Astrocyte (in vitro differentiated cells and primary cell): ENCODE measurements around the gene PPM1A. TPM values are rescaled to one million over a fixed set of nuclear protein-coding genes. Genes with fewer than 3 reads are reported as not detected.

Source experiments
- DNase-seq: peaks from one replicate; pipeline ENCODE4 v3.0.0-alpha.2; 2010; ENCODE audit warnings: low read depth
- FAIRE-seq: peaks from 2 replicates; lab custom pipeline; 2011; peaks lifted over from hg19 to GRCh38; lab: Jason Lieb, UNC
- H2AFZ ChIP-seq: 2 replicates; pipeline ENCODE4 v1.6.0; 2012; ENCODE audit warnings: low read depth, low read length, inconsistent platforms
- H3K27ac ChIP-seq: 2 replicates; pipeline ENCODE4 v1.5.1; 2011; ENCODE audit warnings: low read depth, low read length, inconsistent platforms
- H3K27me3 ChIP-seq: 2 replicates; pipeline ENCODE4 v1.6.0; 2011; ENCODE audit warnings: low read length, inconsistent platforms; ENCODE audit not compliant: insufficient read depth
- H3K36me3 ChIP-seq: 2 replicates; pipeline ENCODE4 v1.5.1; 2011; ENCODE audit warnings: low read length, inconsistent platforms; ENCODE audit not compliant: insufficient read depth
- H3K4me1 ChIP-seq: 2 replicates; pipeline ENCODE4 v1.5.1; 2011; ENCODE audit warnings: low read length, inconsistent platforms; ENCODE audit not compliant: insufficient read depth
- H3K4me2 ChIP-seq: 2 replicates; pipeline ENCODE4 v1.6.0; 2012; ENCODE audit warnings: low read length, inconsistent platforms
- H3K4me3 ChIP-seq: 2 replicates; pipeline ENCODE4 v1.5.1; 2011; ENCODE audit warnings: low read depth, mild to moderate bottlenecking, low read length, inconsistent platforms; ENCODE audit not compliant: insufficient read depth
- H3K79me2 ChIP-seq: 2 replicates; pipeline ENCODE4 v1.6.0; 2012; ENCODE audit warnings: mild to moderate bottlenecking, low read length, inconsistent platforms; ENCODE audit not compliant: insufficient read depth
- H3K9ac ChIP-seq: 2 replicates; pipeline ENCODE4 v1.6.0; 2012; ENCODE audit warnings: mild to moderate bottlenecking, low read length, inconsistent platforms
- H3K9me3 ChIP-seq: 2 replicates; pipeline ENCODE4 v1.5.1; 2012; ENCODE audit warnings: low read depth, mild to moderate bottlenecking, low read length, inconsistent platforms; ENCODE audit not compliant: insufficient read depth
- H4K20me1 ChIP-seq: 2 replicates; pipeline ENCODE4 v1.6.0; 2012; ENCODE audit warnings: low read length, inconsistent platforms; ENCODE audit not compliant: insufficient read depth
- H3K27ac Mint-ChIP-seq: one replicate; pipeline ENCODE4 v1.8.0; 2021; ENCODE audit warnings: mild to moderate bottlenecking, mixed read lengths; ENCODE audit not compliant: unreplicated experiment
- H3K27me3 Mint-ChIP-seq: one replicate; pipeline ENCODE4 v1.8.0; 2021; ENCODE audit warnings: low read depth, mixed read lengths; ENCODE audit not compliant: unreplicated experiment
- H3K36me3 Mint-ChIP-seq: one replicate; pipeline ENCODE4 v1.8.0; 2021; ENCODE audit warnings: low read depth, mixed read lengths; ENCODE audit not compliant: unreplicated experiment
- H3K4me1 Mint-ChIP-seq: one replicate; pipeline ENCODE4 v1.8.0; 2021; ENCODE audit warnings: low read depth, mixed read lengths; ENCODE audit not compliant: unreplicated experiment
- H3K4me3 Mint-ChIP-seq: one replicate; pipeline ENCODE4 v1.8.0; 2021; ENCODE audit warnings: mild to moderate bottlenecking, moderate library complexity, mixed read lengths; ENCODE audit not compliant: unreplicated experiment
- H3K9me3 Mint-ChIP-seq: one replicate; pipeline ENCODE4 v1.8.0; 2021; ENCODE audit warnings: mild to moderate bottlenecking, mixed read lengths; ENCODE audit not compliant: unreplicated experiment
- CTCF ChIP-seq: IDR thresholded peaks from 2 replicates; pipeline ENCODE4 v1.5.1; 2011; ENCODE audit warnings: low read depth, mild to moderate bottlenecking, inconsistent platforms, low read length, moderate library complexity; ENCODE audit not compliant: insufficient read depth
- EZH2 ChIP-seq: IDR thresholded peaks from 2 replicates; pipeline ENCODE4 v1.6.1; 2012; ENCODE audit warnings: mild to moderate bottlenecking, low read length, inconsistent platforms; ENCODE audit not compliant: insufficient read depth
- total RNA-seq: library from RNA; stranded (reverse); gene quantifications from 2 replicates; pipeline ENCODE4 v1.2.1, GENCODE V29; 2021

The PPM1A gene
- total RNA-seq, 1 donor from 2014 or later, result 50.3 TPM

GRCh38 chr14:60328583-60328982, 79.6 kb downstream of the PPM1A start:
- Histone ChIP-seq H3K9ac (no peak overlapping the region), H3K79me2 (no peaks in the 10 kb centered on the region), H3K36me3 (no peaks in the 10 kb centered on the region), H4K20me1 (no peaks in the 10 kb centered on the region), H3K27ac (no peak overlapping the region), H2AFZ (no peak overlapping the region), H3K27me3 (peaks cover 27% of the 10 kb centered on the region), H3K4me3 (no peak overlapping the region), H3K9me3 (no peaks in the 10 kb centered on the region), H3K4me2 (no peak overlapping the region), H3K4me1 (peaks cover 8% of the 10 kb centered on the region)
- Mint-ChIP-seq H3K27ac (no peak overlapping the region), H3K4me1 (peaks cover 3% of the 10 kb centered on the region), H3K9me3 (no peaks in the 10 kb centered on the region), H3K36me3 (no peaks in the 10 kb centered on the region), H3K4me3 (no peak overlapping the region), H3K27me3 (peaks cover 23% of the 10 kb centered on the region)
- no peak for TF ChIP-seq EZH2
- no peak for TF ChIP-seq CTCF
- FAIRE-seq (no peak), DNase-seq (no peak)

GRCh38 chr14:60329274-60329673, 80.3 kb downstream of the PPM1A start:
- peaks cover 8% of the 10 kb centered on the region for H3K4me1 ChIP-seq

More at GRCh38 chr14:60329274-60329673, 80.3 kb downstream of the PPM1A start:
- no peak for TF ChIP-seq EZH2
- no peak for TF ChIP-seq CTCF
- H3K4me3 ChIP-seq, result no peak overlapping the region
- H3K9me3 ChIP-seq, result no peaks in the 10 kb centered on the region
- no peaks in the 10 kb centered on the region for H4K20me1 ChIP-seq
- no peak overlapping the region for H3K4me2 ChIP-seq
- no peaks in the 10 kb centered on the region for H3K36me3 ChIP-seq
- Mint-ChIP-seq H3K27me3 (peaks cover 23% of the 10 kb centered on the region), H3K4me1 (peaks cover 3% of the 10 kb centered on the region), H3K9me3 (no peaks in the 10 kb centered on the region), H3K27ac (no peak overlapping the region), H3K36me3 (no peaks in the 10 kb centered on the region), H3K4me3 (no peak overlapping the region)
- H3K79me2 ChIP-seq, result no peaks in the 10 kb centered on the region
- DNase-seq (no peak), FAIRE-seq (no peak)
- no peak overlapping the region for H3K9ac ChIP-seq
- H3K27ac ChIP-seq, result no peak overlapping the region
- no peak overlapping the region for H2AFZ ChIP-seq
- peaks cover 29% of the 10 kb centered on the region for H3K27me3 ChIP-seq
